Measurements from ENCODE around the gene CBLN1. TPM values are rescaled to one million over a fixed set of nuclear protein-coding genes. Genes with fewer than 3 reads are reported as not detected.
A peak's percentile ranks its signal among the peaks of the same experiment; 100 is the strongest.

Gene CBLN1
- total RNA-seq, 1 experiment from 2014 or later, result 5.6 TPM

- Mint-ChIP-seq H3K36me3 (ENCODE audit: insufficient read depth in 1 of 3, low read depth in 3 of 3) (no peaks in the 10 kb centered on the region; a peak in 1 of 7 replicates), H3K4me1 (peaks cover 36 to 48% of the 10 kb centered on the region in 2 experiments), H3K9me3 (peaks cover 0 to 6% of the 10 kb centered on the region in 2 experiments; a peak in 1 of 5 replicates), H3K27ac (no peak overlapping the region), H3K4me3 (peak overlapping the region; percentile 69 to 78), H3K27me3 (ENCODE audit: low read depth) (peaks cover 82% of the 10 kb centered on the region)
- Histone ChIP-seq H2BK12ac (ENCODE audit: insufficient read length, low read depth, low read length) (no peak overlapping the region), H3K27me3 (ENCODE audit: insufficient read depth, low read length) (peaks cover 54% of the 10 kb centered on the region), H3K23me2 (ENCODE audit: insufficient read length, low read depth, low read length, poor library complexity, severe bottlenecking) (peaks cover 26% of the 10 kb centered on the region), H4K20me1 (ENCODE audit: control insufficient read depth, insufficient read depth, insufficient read length) (no peaks in the 10 kb centered on the region), H2BK5ac (ENCODE audit: insufficient read length, low read length) (no peak overlapping the region), H2BK15ac (ENCODE audit: low read depth, low read length) (no peak overlapping the region), H2AK5ac (ENCODE audit: insufficient read length, low read length) (no peak overlapping the region), H3K9ac (ENCODE audit: extremely low read depth, insufficient read length, low read length) (no peak overlapping the region), H3T11ph (ENCODE audit: low read length) (no peak overlapping the region), H3K9me3 (ENCODE audit: control insufficient read depth, low read depth, low read length) (no peaks in the 10 kb centered on the region), H4K5ac (ENCODE audit: insufficient read length, low read depth, low read length) (no peak overlapping the region), H3K23ac (ENCODE audit: insufficient read length, low read depth, low read length) (no peak overlapping the region), H3K14ac (ENCODE audit: insufficient read depth, low read length) (no peak overlapping the region), H2BK120ac (ENCODE audit: low read depth, low read length, poor library complexity, severe bottlenecking) (no peak overlapping the region), H4K91ac (ENCODE audit: insufficient read length, low read depth, low read length) (no peak overlapping the region), H3K56ac (ENCODE audit: insufficient read length, low read depth, low read length) (no peak overlapping the region), H4K8ac (replicated peaks; ENCODE audit: insufficient read length, low read depth, low read length) (no peak overlapping the region), H3K4me2 (ENCODE audit: insufficient read depth, insufficient read length, low read length) (peak overlapping the region; percentile 72), H3K4ac (ENCODE audit: low read depth, low read length) (no peak overlapping the region), H3K27ac (ENCODE audit: insufficient read length, low read depth, low read length) (no peak overlapping the region), H2AFZ (ENCODE audit: low read length) (no peak overlapping the region), H3K79me2 (ENCODE audit: insufficient read depth, low read length) (no peaks in the 10 kb centered on the region), H2BK20ac (ENCODE audit: low read depth, low read length, poor library complexity, severe bottlenecking) (no peak overlapping the region), H3K79me1 (ENCODE audit: insufficient read depth, low read depth, low read length, poor library complexity, severe bottlenecking) (no peaks in the 10 kb centered on the region), H3K18ac (ENCODE audit: insufficient read length, low read depth, low read length) (no peak overlapping the region), H3K4me1 (ENCODE audit: insufficient read depth, low read length) (no peaks in the 10 kb centered on the region)
- no peak for TF ChIP-seq CTCF (conservative IDR thresholded peaks at IDR 0.05)
- DNase-seq, result peak; percentile 80
- no CpG with 5 or more reads among the region's 49 CpGs for WGBS (ENCODE audit: extremely low coverage, insufficient read length, low lambda C conversion rate)
These were observed 1.2 kb upstream of the CBLN1 start for GRCh38 chr16:49282690-49283375.

Measured in H9 (cell line).